Uterus (tissue), 4 donors: ENCODE results near the gene S100A4. TPM values are rescaled to one million over a fixed set of nuclear protein-coding genes. Genes with fewer than 3 reads are reported as not detected.

Experiments used
- DNase-seq, 2 donors: peaks; one replicate each; pipeline ENCODE4 v3.0.0-alpha.2; 2019 to 2020
- H3K27ac ChIP-seq, 2 donors: fragments of 200-600 bp; sonication (generic); 1 replicate in 1 of 2; 2 replicates in 1 of 2; pipeline ENCODE4 v1.5.1; 2016 to 2018
- H3K27me3 ChIP-seq, 2 donors: fragments of 200-600 bp; sonication (generic); one replicate each; pipeline ENCODE4 v1.5.1; 2018 to 2019; ENCODE audit warnings: control low read depth in 1 of 2
- H3K36me3 ChIP-seq, 2 donors: fragments of 200-600 bp; sonication (generic); one replicate each; pipeline ENCODE4 v1.5.1; 2019; ENCODE audit warnings: control low read depth in 1 of 2
- H3K4me1 ChIP-seq, 2 donors: fragments of 200-600 bp; sonication (generic); one replicate each; pipeline ENCODE4 v1.5.1; 2018 to 2019; ENCODE audit warnings: control low read depth in 1 of 2
- H3K4me3 ChIP-seq, 2 donors: fragments of 200-600 bp; sonication (generic); 1 replicate in 1 of 2; 2 replicates in 1 of 2; pipeline ENCODE4 v1.5.1; 2018 to 2019; ENCODE audit warnings: mild to moderate bottlenecking in 1 of 2
- H3K9me3 ChIP-seq, 2 donors: fragments of 200-600 bp; sonication (generic); one replicate each; pipeline ENCODE4 v1.5.1; 2019; ENCODE audit warnings: control low read depth in 1 of 2
- CTCF ChIP-seq, 4 experiments: fragments of 200-600 bp in 2 of 4; fragments of 450-650 bp in 2 of 4; sonication (generic) in 2 of 4; IDR thresholded peaks; one replicate each; pipeline ENCODE4 v1.5.1; 2016 to 2019; ENCODE audit warnings: antibody characterized with exemption in 4 of 4, mild to moderate bottlenecking in 2 of 4, moderate library complexity in 1 of 4
- POLR2A ChIP-seq, 2 donors: fragments of 450-650 bp; IDR thresholded peaks; one replicate each; pipeline ENCODE4 v1.6.1; 2016; ENCODE audit warnings: antibody characterized with exemption in 2 of 2, mild to moderate bottlenecking in 1 of 2, moderate library complexity in 1 of 2
- intact Hi-C: fragments of 100-400 bp; cut with DNase I; formaldehyde crosslinking; loops from one replicate; pipeline ENCODE4 v1.15.1; 2023; ENCODE audit warnings: low total_unique reads
- total RNA-seq, 4 donors: library from RNA; depleted of rRNA in 3 of 4; stranded (reverse); fragments of >200 nt in 3 of 4; gene quantifications; one replicate each; pipeline versions ENCODE4 v1.1.0 to v1.2.4, GENCODE V29; 2014 to 2023
- donor health status: DM: yes; HTN: yes; CAD: no.

S100A4 gene
- total RNA-seq, 4 donors from 2014 or later = 58.9 to 226 (median 155) TPM

DNA sequence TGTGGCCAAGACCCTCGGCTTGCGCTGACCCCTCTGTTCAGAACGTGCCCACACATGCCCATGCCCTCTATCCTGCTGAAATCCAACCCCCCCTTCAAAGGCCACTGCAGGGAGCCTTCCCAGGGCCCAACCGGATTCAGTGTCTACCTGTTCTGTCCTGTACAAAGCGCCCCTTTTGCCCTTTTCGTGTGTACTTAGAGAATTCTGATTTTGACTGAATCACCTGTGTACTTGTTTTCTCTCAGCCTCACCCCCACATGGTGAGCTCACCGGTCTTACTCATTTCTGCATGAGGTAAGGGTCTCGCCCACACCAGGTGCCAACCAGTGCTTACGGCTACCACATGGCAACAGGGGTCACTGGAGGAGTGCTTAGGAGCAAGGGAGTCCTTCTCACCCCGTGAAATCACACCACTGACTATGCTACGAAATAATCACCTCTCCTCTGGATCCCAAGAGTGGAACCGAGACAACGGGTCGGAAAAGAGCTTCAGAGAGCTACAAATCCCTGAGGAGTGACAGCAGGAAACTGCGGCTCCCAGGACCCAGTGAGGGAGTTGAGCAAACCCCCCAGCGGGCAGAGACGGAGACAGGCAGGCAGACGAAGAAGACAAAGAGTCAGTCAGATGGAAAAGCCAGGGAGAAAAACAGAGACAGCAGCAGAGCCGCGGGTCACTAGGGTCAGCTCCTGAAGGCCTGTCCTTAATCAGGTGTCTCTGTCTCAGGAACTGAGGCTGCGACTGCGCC is 22.2 kb upstream of the S100A4 start:
- intact Hi-C loops = loop anchor here (1.0 to 2.0 kb wide), 2 partner anchors 35 to 57 kb away; no protein-coding TSS in a partner anchor
- H3K27me3 ChIP-seq = no peaks in the 10 kb centered on the region
- H3K27ac ChIP-seq = peak overlapping the region; percentile 89 to 91
- peaks cover 5 to 12% of the 10 kb centered on the region in 2 donors for H3K4me1 ChIP-seq
- H3K9me3 ChIP-seq = no peaks in the 10 kb centered on the region
- H3K4me3 ChIP-seq = peak overlapping the region in 1 of 2 donors; percentile 19
- no peaks in the 10 kb centered on the region for H3K36me3 ChIP-seq
- TF ChIP-seq CTCF (IDR thresholded peaks at IDR 0.05) (no peak), POLR2A (IDR thresholded peaks at IDR 0.05) (no peak)
- peak in 1 of 2 donors; percentile 64 for DNase-seq

- Histone ChIP-seq H3K27me3 (no peaks in the 10 kb centered on the region), H3K36me3 (no peaks in the 10 kb centered on the region), H3K27ac (peak overlapping the region; percentile 89 to 91), H3K9me3 (no peaks in the 10 kb centered on the region), H3K4me3 (no peak overlapping the region), H3K4me1 (peaks cover 5 to 12% of the 10 kb centered on the region in 2 donors)
- TF ChIP-seq CTCF (IDR thresholded peaks at IDR 0.05) (peak in 1 of 4 experiments; percentile 19), POLR2A (IDR thresholded peaks at IDR 0.05) (peak; percentile 55 to 58)
- intact Hi-C loops = no loop called here
- DNase-seq = peak; percentile 93 to 98
Measured at GRCh38 chr1:153566414-153567371, 21.1 kb upstream of the S100A4 start.

DNA sequence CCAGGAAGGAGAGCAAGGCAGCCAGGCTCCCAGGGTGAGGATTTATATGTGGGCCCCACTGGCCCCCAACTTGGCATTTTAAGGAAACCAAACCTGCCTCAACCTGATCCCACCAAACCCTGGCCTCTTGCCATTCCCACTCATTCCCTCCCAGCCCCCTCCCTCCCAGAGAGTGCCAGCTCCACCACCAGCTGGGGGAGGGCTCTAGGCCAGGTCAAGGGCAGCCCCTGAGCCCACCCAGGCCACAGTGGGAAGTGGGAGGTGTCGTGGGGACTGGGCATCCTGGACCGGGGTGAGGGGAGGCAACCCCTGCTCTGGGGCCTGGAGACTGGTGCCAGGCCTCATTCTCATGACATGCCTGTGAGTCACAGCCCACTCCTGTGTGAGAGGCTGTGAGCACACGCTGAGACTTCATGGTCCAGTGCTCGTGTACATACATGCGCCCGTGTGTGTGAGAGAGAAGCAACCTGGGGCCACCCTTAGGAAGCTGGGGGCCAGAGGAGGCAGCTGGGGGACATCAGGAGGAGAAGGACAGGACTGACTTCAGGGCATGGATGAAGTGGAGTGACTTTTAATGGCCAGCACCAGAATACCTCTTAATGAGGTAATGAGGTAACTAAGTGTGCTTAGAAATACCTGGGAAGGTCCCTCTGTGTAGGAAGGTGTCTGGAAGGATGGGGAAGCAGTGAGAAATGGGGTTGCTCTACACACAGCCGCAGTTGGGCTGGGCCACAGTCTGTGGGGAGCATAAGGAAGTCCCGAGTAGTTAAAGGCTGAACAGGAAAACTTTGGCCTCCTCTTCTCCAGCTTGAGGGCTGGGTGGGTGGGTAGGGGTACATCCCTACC is 20.1 kb upstream of the S100A4 start, which contains the start of gene S100A2:
Gene S100A2 (minus strand): TSS at position 316 of the 846 bp plus-strand sequence. CDS start 1,967 bp downstream, outside the sequence.
- no peak within 1 kb of the TSS for H3K4me3 ChIP-seq
- peak within 1 kb of the TSS; percentile 89 to 91 for H3K27ac ChIP-seq
- no peaks in the 10 kb centered on the region for H3K36me3 ChIP-seq
- peaks cover 5 to 12% of the 10 kb centered on the region in 2 donors for H3K4me1 ChIP-seq
- peak; percentile 69 to 77 for DNase-seq
- no peaks in the 10 kb centered on the region for H3K9me3 ChIP-seq
- intact Hi-C loops = no loop called here
- no peaks in the 10 kb centered on the region for H3K27me3 ChIP-seq
- TF ChIP-seq CTCF (IDR thresholded peaks at IDR 0.05) = no peak
- TF ChIP-seq POLR2A (IDR thresholded peaks at IDR 0.05) = peak in 1 of 2 donors; percentile 29

DNA sequence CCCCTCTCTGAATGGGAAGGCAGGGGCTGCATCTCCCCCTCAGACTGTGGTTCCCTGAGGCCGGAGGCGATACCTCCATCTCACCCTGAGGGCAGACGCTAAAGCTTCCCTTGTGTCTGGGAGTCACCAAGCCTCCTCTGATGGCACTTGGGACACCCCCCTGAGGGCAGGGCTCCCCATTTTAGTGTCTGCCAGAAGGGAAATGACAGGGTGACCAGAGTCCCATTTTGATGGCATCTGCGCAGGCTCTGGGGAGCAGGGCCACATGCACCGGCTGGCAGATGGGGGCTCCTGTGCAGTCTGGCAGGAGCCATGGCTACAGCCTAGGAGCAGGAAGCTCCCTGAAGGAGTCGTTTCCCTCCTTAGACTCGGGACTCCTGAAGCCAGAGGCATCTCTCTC is 18.4 kb upstream of the S100A4 start:
- H3K27ac ChIP-seq = no peak overlapping the region
- peaks cover 5 to 12% of the 10 kb centered on the region in 2 donors for H3K4me1 ChIP-seq
- peak in 1 of 2 donors; percentile 8 for DNase-seq
- no peak for TF ChIP-seq POLR2A (IDR thresholded peaks at IDR 0.05)
- no peak for TF ChIP-seq CTCF (IDR thresholded peaks at IDR 0.05)
- no peak overlapping the region for H3K4me3 ChIP-seq
- no peaks in the 10 kb centered on the region for H3K9me3 ChIP-seq
- H3K27me3 ChIP-seq = no peaks in the 10 kb centered on the region
- no peaks in the 10 kb centered on the region for H3K36me3 ChIP-seq
- intact Hi-C loops = no loop called here
